ENCODE results near the gene COL12A1. TPM values are rescaled to one million over a fixed set of nuclear protein-coding genes. Genes with fewer than 3 reads are reported as not detected.

Gene COL12A1
- total RNA-seq, 1 experiment from 2014 or later: 9.5 TPM

GRCh38 chr6:75166236-75166635, 39.6 kb downstream of the COL12A1 start:
- no peaks in the 10 kb centered on the region for H3K36me3 ChIP-seq (ENCODE audit: insufficient read depth, low read length, poor library complexity, severe bottlenecking)
- no peak overlapping the region for H3K4me3 ChIP-seq (ENCODE audit: low read depth, low read length, poor library complexity, severe bottlenecking)
- H3K27me3 ChIP-seq (replicated peaks; ENCODE audit: insufficient read depth, low read depth, low read length, poor library complexity): no peaks in the 10 kb centered on the region
- no TSS peak for BruUV-seq (replicated peaks)
- no peaks in the 10 kb centered on the region for H3K9me3 ChIP-seq (ENCODE audit: low read depth, low read length, poor library complexity, severe bottlenecking)
- DNase-seq (ENCODE audit: low spot score): no peak
- no peak for TF ChIP-seq CTCF (conservative IDR thresholded peaks at IDR 0.05; ENCODE audit: low read depth, low read length)
- no peak for TF ChIP-seq EZH2 (IDR thresholded peaks at IDR 0.05; ENCODE audit: borderline replicate concordance, low read depth, low read length, poor library complexity, severe bottlenecking)
- ChIA-PET POLR2A (ENCODE audit: low non-redundant PET) (no interaction called here), CTCF (no interaction called here)
- no peak overlapping the region for H3K27ac ChIP-seq (ENCODE audit: low read depth, low read length, poor library complexity, severe bottlenecking)
- H3K4me1 ChIP-seq (ENCODE audit: insufficient read depth, low read length, poor library complexity, severe bottlenecking): no peaks in the 10 kb centered on the region
- intact Hi-C loops (cut with micrococcal nuclease; ENCODE audit: unreplicated experiment): no loop called here

- Histone ChIP-seq H3K27me3 (replicated peaks; ENCODE audit: insufficient read depth, low read depth, low read length, poor library complexity) (no peaks in the 10 kb centered on the region), H3K9me3 (ENCODE audit: low read depth, low read length, poor library complexity, severe bottlenecking) (no peaks in the 10 kb centered on the region), H3K4me1 (ENCODE audit: insufficient read depth, low read length, poor library complexity, severe bottlenecking) (no peaks in the 10 kb centered on the region), H3K36me3 (ENCODE audit: insufficient read depth, low read length, poor library complexity, severe bottlenecking) (no peaks in the 10 kb centered on the region), H3K4me3 (ENCODE audit: low read depth, low read length, poor library complexity, severe bottlenecking) (no peak overlapping the region), H3K27ac (ENCODE audit: low read depth, low read length, poor library complexity, severe bottlenecking) (no peak overlapping the region)
- POLR2A ChIA-PET (ENCODE audit: low non-redundant PET): no interaction called here
- no TSS peak for BruUV-seq (replicated peaks)
- no peak for DNase-seq (ENCODE audit: low spot score)
- TF ChIP-seq EZH2 (IDR thresholded peaks at IDR 0.05; ENCODE audit: borderline replicate concordance, low read depth, low read length, poor library complexity, severe bottlenecking) (no peak), CTCF (conservative IDR thresholded peaks at IDR 0.05; ENCODE audit: low read depth, low read length) (no peak)
- CTCF ChIA-PET: no interaction called here
- intact Hi-C loops (cut with micrococcal nuclease; ENCODE audit: unreplicated experiment): no loop called here
Observed at GRCh38 chr6:75158176-75158575, 47.7 kb downstream of the COL12A1 start.

GRCh38 chr6:75157336-75157735, 48.5 kb downstream of the COL12A1 start:
- intact Hi-C loops (cut with micrococcal nuclease; ENCODE audit: unreplicated experiment): no loop called here
- no TSS peak for BruUV-seq (replicated peaks)

More at GRCh38 chr6:75157336-75157735, 48.5 kb downstream of the COL12A1 start:
- Histone ChIP-seq H3K36me3 (ENCODE audit: insufficient read depth, low read length, poor library complexity, severe bottlenecking) (no peaks in the 10 kb centered on the region), H3K9me3 (ENCODE audit: low read depth, low read length, poor library complexity, severe bottlenecking) (no peaks in the 10 kb centered on the region), H3K4me1 (ENCODE audit: insufficient read depth, low read length, poor library complexity, severe bottlenecking) (no peaks in the 10 kb centered on the region), H3K27me3 (replicated peaks; ENCODE audit: insufficient read depth, low read depth, low read length, poor library complexity) (no peaks in the 10 kb centered on the region), H3K4me3 (ENCODE audit: low read depth, low read length, poor library complexity, severe bottlenecking) (no peak overlapping the region), H3K27ac (ENCODE audit: low read depth, low read length, poor library complexity, severe bottlenecking) (no peak overlapping the region)
- ChIA-PET CTCF (no interaction called here), POLR2A (ENCODE audit: low non-redundant PET) (no interaction called here)
- no peak for DNase-seq (ENCODE audit: low spot score)
- TF ChIP-seq EZH2 (IDR thresholded peaks at IDR 0.05; ENCODE audit: borderline replicate concordance, low read depth, low read length, poor library complexity, severe bottlenecking) (no peak), CTCF (conservative IDR thresholded peaks at IDR 0.05; ENCODE audit: low read depth, low read length) (no peak)
